Skeletal muscle satellite cell (primary cell): Measurements from ENCODE around the gene NACA2.
"Not testable (repeated sequence)": the region's sequence is repeated elsewhere in the genome, so short reads cannot be mapped to it uniquely, and the experiment has no call there.

Experiments
- H3K27me3 ChIP-seq: 2 replicates; pipeline ENCODE4 v1.7.0; 2013; ENCODE audit warnings: low read length; ENCODE audit not compliant: control insufficient read depth, insufficient read depth
- H3K36me3 ChIP-seq: 2 replicates; pipeline ENCODE4 v1.7.0; 2013; ENCODE audit warnings: mild to moderate bottlenecking, control low read depth, low read length; ENCODE audit not compliant: insufficient read depth
- H3K4me1 ChIP-seq: 2 replicates; pipeline ENCODE4 v1.7.0; 2013; ENCODE audit warnings: low read length; ENCODE audit not compliant: control insufficient read depth, insufficient read depth
- H3K4me2 ChIP-seq: 2 replicates; pipeline ENCODE4 v1.7.0; 2013; ENCODE audit warnings: mild to moderate bottlenecking, low read length
- H3K4me3 ChIP-seq: 2 replicates; pipeline ENCODE4 v1.7.0; 2013; ENCODE audit warnings: low read length
- H3K9ac ChIP-seq: 2 replicates; pipeline ENCODE4 v1.7.0; 2013; ENCODE audit warnings: mild to moderate bottlenecking, low read depth, low read length, moderate library complexity
- H3K9me3 ChIP-seq: replicated peaks from 2 replicates; pipeline ENCODE4 v1.7.0; 2013; ENCODE audit warnings: mild to moderate bottlenecking, control low read depth, low read length

NACA2 gene

GRCh38 chr17:61562287-61562686 lies 28.7 kb downstream of the NACA2 start:
- no peaks in the 10 kb centered on the region for H3K9me3 ChIP-seq
- no peak overlapping the region for H3K9ac ChIP-seq
- H3K4me1 ChIP-seq: no peaks in the 10 kb centered on the region
- no peak overlapping the region for H3K4me2 ChIP-seq
- peaks cover 30% of the 10 kb centered on the region for H3K27me3 ChIP-seq
- no peak overlapping the region for H3K4me3 ChIP-seq
- no peaks in the 10 kb centered on the region for H3K36me3 ChIP-seq

DNA sequence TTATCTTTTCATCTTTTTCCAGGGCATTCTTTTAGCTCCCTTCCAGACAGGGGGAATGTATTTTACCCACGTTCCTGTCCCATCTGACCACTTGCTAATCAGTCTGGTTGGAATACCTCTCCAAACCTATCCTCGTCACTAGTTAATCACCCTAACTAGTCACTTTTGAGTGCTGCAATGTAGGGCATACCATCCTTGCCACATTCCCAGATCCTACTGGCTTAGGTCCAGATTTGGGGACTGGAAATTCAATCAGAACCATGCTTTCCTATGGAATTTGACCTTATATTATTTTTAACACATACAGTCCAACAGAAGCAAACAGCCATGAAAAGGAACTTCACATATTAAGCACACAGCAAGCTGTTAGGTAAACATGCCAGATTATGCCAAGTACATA lies 29.7 kb downstream of the NACA2 start:
- no peak overlapping the region for H3K4me2 ChIP-seq
- H3K4me3 ChIP-seq: no peak overlapping the region
- no peaks in the 10 kb centered on the region for H3K36me3 ChIP-seq
- H3K9ac ChIP-seq: no peak overlapping the region
- H3K4me1 ChIP-seq: no peaks in the 10 kb centered on the region
- no peaks in the 10 kb centered on the region for H3K9me3 ChIP-seq
- H3K27me3 ChIP-seq: peaks cover 30% of the 10 kb centered on the region

DNA sequence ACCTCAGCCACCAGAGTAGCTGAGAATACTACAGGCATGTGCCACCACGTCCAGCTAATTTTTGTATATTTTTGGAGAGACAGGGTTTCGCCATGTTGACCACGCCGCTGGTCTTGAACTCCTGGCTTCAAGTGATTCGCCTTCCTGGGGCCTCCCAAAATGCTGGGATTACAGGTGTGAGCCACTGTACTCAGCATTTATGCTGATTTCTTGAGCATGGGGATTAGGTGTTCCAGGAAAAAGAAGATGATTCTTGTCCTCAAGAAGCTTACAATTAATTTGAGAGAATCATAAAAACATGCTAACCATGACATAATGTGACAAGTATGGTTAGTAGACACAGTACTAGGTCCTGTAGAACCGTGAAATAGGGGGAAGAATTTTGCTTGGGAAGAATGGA lies 30.9 kb downstream of the NACA2 start:
- Histone ChIP-seq H3K36me3 (no peaks in the 10 kb centered on the region), H3K9ac (no peak overlapping the region), H3K27me3 (peaks cover 31% of the 10 kb centered on the region), H3K4me1 (no peaks in the 10 kb centered on the region), H3K9me3 (no peaks in the 10 kb centered on the region), H3K4me2 (no peak overlapping the region), H3K4me3 (no peak overlapping the region)

DNA sequence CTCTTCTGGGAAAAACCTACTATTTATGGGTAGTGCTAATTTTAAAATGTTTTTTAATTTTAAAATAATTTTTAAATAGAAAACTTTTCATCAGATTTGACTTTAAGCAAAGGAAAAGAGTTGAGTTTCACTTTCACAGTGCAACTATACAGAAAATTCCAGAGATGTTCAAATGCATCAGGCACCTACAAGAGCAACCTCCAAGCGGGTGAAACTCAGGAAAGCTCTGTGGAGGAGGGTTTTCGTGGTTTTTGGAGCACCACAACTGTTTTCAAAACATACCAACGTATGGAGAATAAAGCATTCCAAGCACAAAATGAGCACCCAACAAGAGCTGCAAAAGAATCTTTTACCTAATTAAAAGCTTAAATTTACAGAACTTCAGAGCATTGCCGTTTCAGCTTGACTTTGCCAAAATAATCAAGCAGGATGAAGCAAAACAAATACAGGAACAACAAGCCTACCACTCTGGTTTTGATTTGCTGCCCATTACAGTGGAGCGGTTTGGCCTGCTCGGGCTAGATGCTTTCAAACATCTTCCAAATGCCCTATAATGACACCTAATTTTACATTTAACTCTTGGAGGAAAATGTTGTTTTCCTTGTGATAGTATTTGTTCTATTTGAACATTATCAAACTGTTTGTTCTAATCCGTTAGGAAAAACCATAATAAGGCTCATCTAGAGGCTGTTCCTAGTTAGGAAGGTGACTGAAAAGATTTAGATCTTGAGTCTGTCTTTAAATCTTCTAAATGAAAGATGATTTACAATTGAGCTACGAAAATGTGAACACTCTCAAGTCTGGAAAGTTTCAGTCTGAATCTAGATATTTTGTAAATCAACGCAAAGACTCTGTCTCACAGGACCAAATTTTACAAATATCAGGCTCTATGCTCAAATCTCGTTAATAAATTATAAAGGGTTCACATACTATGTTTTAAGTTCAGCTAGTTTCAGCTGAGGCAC lies 34.5 kb downstream of the NACA2 start:
- Histone ChIP-seq H3K9me3 (no peaks in the 10 kb centered on the region), H3K4me1 (no peaks in the 10 kb centered on the region), H3K27me3 (peaks cover 27% of the 10 kb centered on the region), H3K36me3 (no peaks in the 10 kb centered on the region), H3K4me3 (no peak overlapping the region), H3K4me2 (no peak overlapping the region), H3K9ac (no peak overlapping the region)

- Histone ChIP-seq H3K4me3 (no peak overlapping the region), H3K9ac (no peak overlapping the region), H3K36me3 (no peaks in the 10 kb centered on the region), H3K27me3 (peaks cover 25% of the 10 kb centered on the region), H3K4me1 (no peaks in the 10 kb centered on the region), H3K9me3 (no peaks in the 10 kb centered on the region), H3K4me2 (no peak overlapping the region)
Observed at GRCh38 chr17:61555127-61555566, 35.9 kb downstream of the NACA2 start.

DNA sequence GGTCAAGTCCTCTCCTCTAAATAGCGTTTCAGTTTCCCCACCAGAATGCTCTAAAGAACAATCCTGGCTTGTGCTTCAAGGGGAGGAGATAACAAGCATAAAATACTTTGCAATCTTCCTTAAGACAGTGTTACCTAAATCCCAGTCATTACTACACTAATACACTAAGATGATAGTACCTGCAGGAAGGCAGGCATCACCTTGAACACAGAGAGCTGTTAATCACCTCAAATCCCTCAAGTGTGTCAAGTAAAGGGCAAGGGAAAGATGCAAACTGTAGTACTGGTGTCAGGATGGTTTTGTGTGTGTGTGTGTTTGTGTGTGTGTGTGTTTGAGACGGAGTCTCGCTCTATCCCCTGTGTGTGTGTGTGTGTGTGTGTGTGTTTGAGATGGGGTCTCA lies 36.8 kb downstream of the NACA2 start:
- no peak overlapping the region for H3K9ac ChIP-seq
- H3K27me3 ChIP-seq: peaks cover 33% of the 10 kb centered on the region
- H3K4me3 ChIP-seq: no peak overlapping the region
- no peaks in the 10 kb centered on the region for H3K9me3 ChIP-seq
- no peaks in the 10 kb centered on the region for H3K4me1 ChIP-seq
- no peaks in the 10 kb centered on the region for H3K36me3 ChIP-seq
- no peak overlapping the region for H3K4me2 ChIP-seq

DNA sequence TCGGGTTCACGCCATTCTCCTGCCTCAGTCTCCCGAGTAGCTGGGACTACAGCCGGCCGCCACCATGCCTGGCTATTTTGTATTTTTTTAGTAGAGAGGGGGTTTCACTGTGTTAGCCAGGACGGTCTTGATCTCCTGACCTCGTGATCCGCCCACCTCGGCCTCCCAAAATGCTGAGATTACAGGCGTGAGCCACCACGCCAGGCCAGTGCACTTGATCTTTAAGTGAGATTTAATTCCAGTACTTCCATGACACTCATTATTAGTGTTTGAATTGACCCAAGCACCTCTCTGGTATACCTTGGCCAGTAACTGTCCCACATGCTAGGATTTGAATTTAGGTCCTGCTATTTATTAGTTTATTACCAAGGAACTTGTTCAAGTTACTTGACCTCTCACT lies 38.5 kb downstream of the NACA2 start:
- H3K4me2 ChIP-seq, H3K4me3 ChIP-seq, H3K36me3 ChIP-seq, H3K4me1 ChIP-seq, H3K9ac ChIP-seq, H3K9me3 ChIP-seq: not testable (repeated sequence)
- peaks cover 40% of the 10 kb centered on the region for H3K27me3 ChIP-seq

DNA sequence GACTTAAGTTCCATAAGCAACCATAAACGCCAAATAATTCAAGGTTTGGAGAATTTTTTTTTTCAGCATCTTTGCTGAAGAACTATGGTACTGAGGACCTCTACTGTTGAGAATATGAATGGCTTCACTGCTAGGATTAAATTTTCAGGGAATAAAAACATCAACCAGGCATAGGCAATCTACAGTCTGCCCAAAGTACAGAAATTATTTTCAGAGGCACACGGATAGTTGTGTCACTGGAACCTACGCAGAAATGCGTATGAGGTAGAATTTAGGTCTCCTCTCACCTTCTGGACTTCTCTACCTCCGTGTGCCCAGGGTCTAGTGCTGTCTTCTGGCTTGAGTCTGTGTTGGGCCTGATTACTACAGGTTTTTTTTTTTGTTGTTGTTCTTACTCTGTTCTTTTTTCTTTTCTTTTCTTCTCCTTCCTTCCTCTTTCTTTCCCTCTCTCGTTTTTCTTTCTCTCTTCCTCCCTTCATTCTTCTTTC lies 39.7 kb downstream of the NACA2 start:
- Histone ChIP-seq H3K4me1 (no peaks in the 10 kb centered on the region), H3K27me3 (peaks cover 42% of the 10 kb centered on the region), H3K9ac (no peak overlapping the region), H3K9me3 (no peaks in the 10 kb centered on the region), H3K36me3 (no peaks in the 10 kb centered on the region), H3K4me2 (no peak overlapping the region), H3K4me3 (no peak overlapping the region)

GRCh38 chr17:61547113-61547512 lies 43.9 kb downstream of the NACA2 start:
- no peaks in the 10 kb centered on the region for H3K4me1 ChIP-seq
- H3K36me3 ChIP-seq: no peaks in the 10 kb centered on the region
- H3K27me3 ChIP-seq: peaks cover 42% of the 10 kb centered on the region
- H3K9me3 ChIP-seq: no peaks in the 10 kb centered on the region
- H3K9ac ChIP-seq: no peak overlapping the region
- H3K4me2 ChIP-seq: no peak overlapping the region
- H3K4me3 ChIP-seq: no peak overlapping the region

- Histone ChIP-seq H3K27me3 (peaks cover 40% of the 10 kb centered on the region), H3K4me1 (no peaks in the 10 kb centered on the region), H3K9ac (no peak overlapping the region), H3K4me3 (no peak overlapping the region), H3K36me3 (no peaks in the 10 kb centered on the region), H3K4me2 (no peak overlapping the region), H3K9me3 (peaks cover 3% of the 10 kb centered on the region)
Observed at GRCh38 chr17:61545335-61545938, 45.6 kb downstream of the NACA2 start.

DNA sequence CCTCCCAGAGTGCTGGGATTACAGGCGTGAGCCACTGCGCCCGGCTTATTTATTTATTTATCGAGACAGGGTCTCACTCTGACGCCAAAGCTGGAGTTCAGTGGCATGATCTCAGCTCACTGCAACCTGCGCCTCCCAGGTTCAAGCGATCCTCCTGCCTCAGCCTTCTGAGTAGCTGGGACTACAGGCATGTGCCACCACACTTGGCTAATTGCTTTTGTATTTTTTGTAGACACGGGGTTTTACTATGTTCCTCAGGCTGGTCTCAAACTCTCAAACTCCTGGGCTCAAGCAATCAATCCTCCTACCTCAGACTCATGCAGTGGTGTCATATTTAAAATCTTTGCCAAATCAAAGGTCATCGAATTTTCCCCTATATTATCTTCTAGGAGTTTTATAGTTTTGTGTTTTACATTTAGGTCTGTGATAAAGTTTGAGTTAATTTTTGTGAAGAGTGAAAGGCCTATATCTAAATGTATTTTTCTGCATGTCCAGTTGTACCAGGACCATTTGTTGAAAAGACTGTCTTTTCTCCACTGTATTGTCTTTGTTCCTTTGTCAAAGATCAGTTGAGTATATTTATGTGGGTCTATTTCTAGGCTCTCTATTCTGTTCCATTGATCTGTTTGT lies 47.1 kb downstream of the NACA2 start:
- H3K4me2 ChIP-seq: no peak overlapping the region
- H3K4me1 ChIP-seq: no peaks in the 10 kb centered on the region
- peaks cover 3% of the 10 kb centered on the region for H3K9me3 ChIP-seq
- H3K4me3 ChIP-seq: no peak overlapping the region
- H3K27me3 ChIP-seq: peaks cover 26% of the 10 kb centered on the region
- H3K9ac ChIP-seq: no peak overlapping the region
- no peaks in the 10 kb centered on the region for H3K36me3 ChIP-seq
